NCI-H82 treated with DMSO at 0.1 percent for 48 hours (cell line): ENCODE results near the gene OSMR.

Experiments
- DNase-seq: peaks from one replicate; lab custom pipeline; 2025; ENCODE audit not compliant: unreplicated experiment; lab: John Stamatoyannopoulos, UW

Gene OSMR

DNA sequence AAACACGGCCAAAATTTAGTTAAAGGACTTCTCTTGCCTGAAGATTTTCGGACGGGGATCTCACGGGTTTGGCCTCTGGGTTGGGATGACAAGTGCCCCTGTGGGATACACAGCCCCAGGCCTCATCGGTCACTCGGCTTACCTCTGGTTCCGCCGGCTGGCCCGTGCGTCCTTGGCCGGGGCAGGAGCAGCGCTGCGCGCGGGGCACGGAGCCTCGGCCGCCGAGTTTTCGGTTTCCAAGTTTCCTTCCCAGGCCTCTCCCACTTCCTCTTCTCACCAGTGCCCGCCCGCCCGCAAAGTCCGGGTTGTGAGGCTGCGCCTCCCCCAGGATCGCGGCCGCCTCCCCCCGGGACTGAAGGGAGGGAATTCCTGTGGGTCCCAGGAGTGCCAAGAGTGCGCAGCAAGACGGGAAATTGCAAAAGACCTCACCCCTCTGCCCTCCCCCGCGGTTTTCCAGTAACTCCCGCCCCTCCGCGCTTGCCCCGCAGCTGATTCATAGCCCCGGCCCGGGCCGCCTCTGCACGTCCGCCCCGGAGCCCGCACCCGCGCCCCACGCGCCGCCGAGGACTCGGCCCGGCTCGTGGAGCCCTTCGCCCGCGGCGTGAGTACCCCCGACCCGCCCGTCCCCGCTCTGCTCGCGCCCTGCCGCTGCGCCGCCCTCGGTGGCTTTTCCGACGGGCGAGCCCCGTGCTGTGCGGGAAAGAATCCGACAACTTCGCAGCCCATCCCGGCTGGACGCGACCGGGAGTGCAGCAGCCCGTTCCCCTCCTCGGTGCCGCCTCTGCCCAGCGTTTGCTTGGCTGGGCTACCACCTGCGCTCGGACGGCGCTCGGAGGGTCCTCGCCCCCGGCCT, at the start of gene OSMR:
OSMR (plus strand) TSS at position 487 of the 853 bp plus-strand sequence. CDS start 23,033 bp downstream, outside the sequence.
- no peak for DNase-seq

DNA sequence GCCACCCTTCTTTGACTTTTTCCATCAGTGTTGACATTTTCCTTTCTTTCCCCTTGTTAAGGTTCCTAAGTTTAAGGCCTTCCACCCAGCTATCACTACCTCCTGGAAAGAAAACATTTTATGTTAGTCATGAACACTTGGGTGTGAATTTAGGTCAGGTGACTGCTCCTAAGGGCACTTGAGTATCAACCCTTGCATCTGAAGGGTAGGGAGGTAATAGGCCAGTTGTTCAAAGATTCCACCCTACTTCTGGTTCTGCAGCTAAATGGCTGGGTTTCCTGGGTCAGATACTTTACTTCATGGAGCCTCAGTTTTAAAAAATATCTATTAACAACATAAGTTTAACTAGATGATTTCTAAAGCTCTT, 49.1 kb upstream of the OSMR start:
- no peak for DNase-seq

DNA sequence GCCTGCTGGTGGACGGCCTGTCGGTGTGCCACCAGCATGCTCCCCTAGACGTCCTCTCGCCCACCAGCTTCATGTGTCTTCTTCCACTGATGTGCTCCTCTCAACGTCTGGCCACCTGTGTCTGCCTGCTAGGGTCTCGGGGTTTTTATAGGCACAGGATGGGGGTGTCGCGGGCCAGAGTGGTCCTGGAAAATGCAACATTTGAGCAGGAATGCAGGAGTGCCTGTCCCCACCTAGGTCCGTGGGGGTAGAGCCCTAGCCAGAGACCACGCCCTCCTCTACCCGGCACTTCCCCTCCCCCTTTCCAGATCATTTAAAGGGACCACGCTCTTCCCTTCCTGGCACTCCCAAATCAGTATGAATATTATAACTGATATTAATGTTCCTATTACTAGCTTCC, 48.0 kb upstream of the OSMR start:
- no peak for DNase-seq

DNA sequence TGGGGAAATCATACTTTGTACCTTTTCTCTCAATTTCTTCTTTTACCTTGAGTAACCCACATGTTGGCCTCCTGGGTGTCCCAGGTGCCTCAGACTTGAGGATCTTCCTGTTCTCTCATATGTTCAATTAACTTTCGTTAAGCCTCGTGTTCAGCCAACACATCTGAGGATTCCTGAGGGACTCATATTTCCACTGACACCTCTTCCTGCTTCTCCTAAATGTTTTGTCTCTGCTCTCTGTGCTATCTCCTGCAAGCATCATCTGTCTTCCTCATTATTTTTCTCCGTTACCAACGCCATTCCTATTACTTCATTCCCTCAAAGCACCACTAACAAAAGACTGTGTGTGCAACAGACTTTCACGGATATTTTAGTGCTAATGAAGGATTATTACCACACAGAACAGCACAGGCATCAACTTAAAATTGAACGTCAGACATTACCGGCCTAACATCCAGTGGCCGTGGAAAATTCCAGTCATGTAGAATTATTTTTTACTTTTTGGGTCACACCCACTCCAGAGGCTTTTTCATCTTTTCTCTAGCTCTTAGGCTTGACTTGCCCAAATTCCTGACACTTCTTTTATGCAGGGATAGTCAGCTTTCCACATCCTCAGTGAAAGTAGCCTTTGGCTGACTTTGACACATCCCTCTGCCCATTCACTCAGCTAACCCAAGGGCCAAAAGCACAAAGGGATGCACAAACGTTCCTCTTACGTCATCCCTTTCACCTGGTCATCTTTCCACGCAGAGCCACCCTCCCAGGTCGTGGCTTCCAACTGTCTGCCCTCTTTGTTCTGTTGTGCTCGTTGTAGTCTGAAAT, 46.0 kb upstream of the OSMR start:
- no peak for DNase-seq

GRCh38 chr5:38800515-38800914, 45.3 kb upstream of the OSMR start:
- DNase-seq: no peak

DNA sequence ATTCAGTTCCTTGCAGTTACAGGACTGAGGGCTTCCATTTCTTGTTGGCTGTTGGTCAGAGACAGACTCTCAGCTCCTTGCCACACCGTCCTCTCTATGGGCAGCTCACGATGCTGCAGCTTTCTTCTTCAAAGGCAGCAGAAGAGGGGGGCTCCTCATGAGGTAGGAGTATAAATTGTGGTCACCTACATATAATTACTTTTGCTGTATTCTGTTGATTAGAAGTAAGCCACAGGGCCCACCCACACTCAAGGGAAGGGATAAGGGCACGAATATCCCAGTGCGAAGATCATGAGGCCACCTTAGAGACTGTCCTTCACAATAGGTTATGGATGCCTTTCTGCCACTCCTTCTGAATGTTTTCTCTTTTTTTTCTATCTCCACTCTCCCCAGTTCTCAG, 43.7 kb upstream of the OSMR start:
- DNase-seq: no peak

DNA sequence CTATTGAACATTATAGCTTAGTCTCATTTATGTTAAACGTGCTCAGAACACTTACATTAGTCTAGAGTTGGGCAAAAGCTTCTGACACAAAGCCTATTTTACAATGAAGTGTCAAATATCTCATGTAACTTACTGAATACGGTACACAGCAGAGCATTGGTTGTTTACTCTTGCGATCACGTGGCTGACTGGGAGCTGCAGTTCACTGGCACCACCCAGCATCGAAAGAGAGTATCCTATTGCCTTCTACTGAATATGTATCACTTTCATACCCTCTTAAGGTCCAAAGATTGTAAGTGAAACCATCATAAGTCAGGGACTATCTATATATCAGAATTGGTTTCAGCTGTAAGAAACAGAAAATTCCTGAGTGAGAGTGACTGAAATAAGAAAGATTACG, 42.6 kb upstream of the OSMR start:
- DNase-seq: no peak

GRCh38 chr5:38806775-38807258, 39.0 kb upstream of the OSMR start:
- no peak for DNase-seq

DNA sequence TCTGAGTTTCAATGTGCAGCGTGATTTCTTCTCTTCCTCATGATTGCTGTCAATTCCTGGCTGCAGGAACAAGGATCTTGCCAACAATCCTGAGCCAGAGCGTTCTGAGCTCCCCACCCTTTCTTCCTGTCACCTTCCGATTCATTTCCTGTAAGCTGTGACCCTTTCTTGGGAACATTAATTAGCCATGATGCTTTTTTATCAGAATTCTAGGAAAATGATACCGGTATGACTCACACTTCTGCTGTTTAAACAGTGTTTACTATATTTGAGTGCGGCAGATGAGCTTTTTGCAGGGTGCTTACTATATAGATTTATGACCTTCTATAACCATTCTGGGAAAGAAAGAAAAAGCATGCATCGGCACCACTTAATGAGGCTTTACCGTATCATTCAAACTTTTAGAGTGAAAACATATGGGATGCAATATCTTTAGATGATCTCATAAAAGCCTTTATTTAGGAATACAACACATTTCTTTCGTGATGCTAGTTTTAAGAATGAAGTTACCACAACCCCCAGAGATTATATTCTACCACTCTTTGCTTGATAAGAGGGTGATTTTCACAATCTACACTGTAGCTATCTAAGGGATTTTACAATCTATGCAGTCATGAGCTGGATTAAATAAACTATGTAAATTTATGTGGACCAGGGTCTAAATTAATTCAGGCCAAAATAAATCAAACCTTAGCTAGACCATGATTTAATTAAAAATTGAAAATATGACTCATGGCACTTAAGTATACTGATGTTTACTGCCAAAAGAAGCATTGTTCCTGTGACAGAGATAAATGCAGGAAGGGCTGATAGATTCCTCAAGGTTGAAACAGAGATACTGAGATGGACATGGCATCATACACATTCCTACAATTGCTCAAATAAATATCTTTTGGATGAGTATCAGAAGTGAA, 38.0 kb upstream of the OSMR start:
- no peak for DNase-seq

DNA sequence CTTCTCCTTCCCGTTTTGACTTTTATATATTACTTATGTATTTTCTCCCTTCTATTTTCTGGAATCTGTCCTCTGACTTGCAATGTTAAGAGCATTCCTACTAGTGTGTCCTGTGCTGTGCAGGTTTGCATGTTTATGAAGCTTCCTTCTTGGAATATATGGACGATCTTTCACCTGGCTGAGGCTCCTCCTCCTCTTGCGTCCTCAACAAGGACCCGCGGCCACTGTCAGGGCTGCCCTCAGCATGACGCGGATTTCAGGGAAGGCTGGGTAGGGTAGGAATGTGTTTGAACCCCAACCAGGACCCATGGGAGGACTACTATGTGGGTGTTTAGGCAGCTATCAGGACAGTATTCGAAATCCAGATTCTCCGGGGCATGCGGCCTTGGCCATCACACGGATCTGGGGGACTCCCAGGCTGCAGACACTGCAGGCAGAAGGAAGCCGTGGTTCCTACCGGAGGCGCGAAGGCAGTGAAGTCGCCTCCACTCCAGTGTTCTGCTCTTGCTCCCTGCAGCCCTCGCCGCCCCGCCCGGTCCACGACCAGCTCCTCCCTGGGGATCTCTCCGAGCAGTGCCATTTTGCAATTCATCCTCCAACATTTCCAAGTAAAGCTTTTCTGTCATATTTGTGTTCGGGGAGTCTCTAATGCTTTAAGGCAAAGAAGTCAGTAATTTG, 37.0 kb upstream of the OSMR start:
- no peak for DNase-seq

GRCh38 chr5:38809388-38810359, 36.1 kb upstream of the OSMR start:
- peak; percentile 57 for DNase-seq

GRCh38 chr5:38814879-38815278, 30.9 kb upstream of the OSMR start:
- no peak for DNase-seq

DNA sequence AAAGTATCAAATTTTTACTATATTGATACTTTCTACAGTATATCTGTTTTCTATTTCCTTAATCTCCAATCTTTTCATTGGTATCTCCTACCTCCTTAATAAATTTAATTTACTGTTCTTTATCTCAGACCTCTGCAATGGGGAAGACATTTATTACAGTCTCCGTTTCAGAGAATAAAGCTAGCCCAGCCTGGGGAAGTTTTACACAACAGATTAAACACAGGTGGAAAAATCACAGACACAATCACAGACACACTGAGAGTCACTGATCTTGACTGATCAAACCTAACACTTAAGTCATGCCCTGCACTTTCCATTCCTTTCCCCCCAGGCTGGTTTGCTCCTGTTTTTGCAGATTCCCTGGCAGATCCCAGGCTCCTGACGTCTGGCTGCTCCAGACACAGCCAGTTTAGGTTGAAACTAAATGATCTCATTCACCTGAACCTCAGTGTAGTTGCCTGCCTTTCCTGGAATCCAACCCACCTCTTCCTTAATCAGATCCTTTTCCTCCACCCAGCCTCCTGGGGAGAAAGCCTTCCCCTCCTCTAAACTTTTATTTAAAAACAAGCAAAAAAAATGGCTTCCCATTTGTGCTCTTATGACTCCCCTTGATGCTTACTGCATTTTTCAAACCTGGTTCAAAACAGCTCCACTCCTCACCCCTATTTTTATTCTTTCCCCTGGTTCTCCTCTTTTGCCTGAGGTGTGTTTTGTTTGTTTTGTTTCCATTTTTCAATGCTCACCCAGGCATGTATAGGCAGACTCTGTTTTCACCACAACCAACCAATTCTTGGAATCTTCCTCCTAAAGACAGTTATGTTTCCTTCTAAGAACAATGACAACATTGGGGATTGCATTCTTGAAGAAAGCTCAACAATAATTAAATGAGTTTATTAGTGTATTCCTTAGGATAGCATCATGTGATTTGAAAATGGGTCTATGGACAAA, 29.5 kb upstream of the OSMR start:
- no peak for DNase-seq

GRCh38 chr5:38821679-38822078, 24.1 kb upstream of the OSMR start:
- no peak for DNase-seq

GRCh38 chr5:38823503-38823902, 22.3 kb upstream of the OSMR start:
- DNase-seq: no peak

- no peak for DNase-seq
Observed at GRCh38 chr5:38824821-38825220, 21.0 kb upstream of the OSMR start.

GRCh38 chr5:38825494-38825893, 20.3 kb upstream of the OSMR start:
- DNase-seq: no peak

GRCh38 chr5:38827525-38827924, 18.3 kb upstream of the OSMR start:
- DNase-seq: no peak
